Endothelial cell (in vitro differentiated cells): ENCODE data around the gene DDOST. TPM values are rescaled to one million over a fixed set of nuclear protein-coding genes. Genes with fewer than 3 reads are reported as not detected.
A peak's percentile ranks its signal among the peaks of the same experiment; 100 is the strongest.

ENCODE experiments used
- DNase-seq: peaks from one replicate; pipeline ENCODE4 v3.0.0; 2021; ENCODE audit warnings: low spot score
- H3K27ac Mint-ChIP-seq: one replicate; pipeline ENCODE4 v1.8.0; 2021; ENCODE audit warnings: mixed read lengths, inconsistent platforms; ENCODE audit not compliant: unreplicated experiment
- H3K27me3 Mint-ChIP-seq: one replicate; pipeline ENCODE4 v1.8.0; 2021; ENCODE audit warnings: mild to moderate bottlenecking, moderate library complexity, mixed read lengths, inconsistent platforms; ENCODE audit not compliant: unreplicated experiment
- H3K36me3 Mint-ChIP-seq: one replicate; pipeline ENCODE4 v1.8.0; 2021; ENCODE audit warnings: mild to moderate bottlenecking, low read depth, mixed read lengths, inconsistent platforms; ENCODE audit not compliant: unreplicated experiment
- H3K4me1 Mint-ChIP-seq: one replicate; pipeline ENCODE4 v1.8.0; 2021; ENCODE audit warnings: mild to moderate bottlenecking, mixed read lengths, inconsistent platforms; ENCODE audit not compliant: unreplicated experiment
- H3K4me3 Mint-ChIP-seq: one replicate; pipeline ENCODE4 v1.8.0; 2021; ENCODE audit warnings: mild to moderate bottlenecking, mixed read lengths, inconsistent platforms; ENCODE audit not compliant: unreplicated experiment
- H3K9me3 Mint-ChIP-seq: one replicate; pipeline ENCODE4 v1.8.0; 2021; ENCODE audit warnings: mixed read lengths, inconsistent platforms; ENCODE audit not compliant: unreplicated experiment
- CTCF ChIP-seq: fragments of 200-600 bp; sonication (generic); IDR thresholded peaks from one replicate; pipeline ENCODE4 v1.5.0; 2021; ENCODE audit warnings: antibody characterized with exemption; ENCODE audit not compliant: unreplicated experiment
- total RNA-seq: library from RNA; stranded (reverse); fragmentation: NEBNext Ultra II Directional; extraction: Animal tissue kit (Norgen Biotek cat#: 25700); gene quantifications from one replicate; pipeline ENCODE4 v1.2.1, GENCODE V29; 2021; ENCODE audit not compliant: unreplicated experiment

The DDOST gene
- total RNA-seq, 1 donor from 2014 or later: 235 TPM

GRCh38 chr1:20665726-20666125 is 4.6 kb upstream of the DDOST start:
- peaks cover 12% of the 10 kb centered on the region for H3K4me1 Mint-ChIP-seq
- H3K4me3 Mint-ChIP-seq: no peak overlapping the region
- DNase-seq: no peak
- no peaks in the 10 kb centered on the region for H3K36me3 Mint-ChIP-seq
- TF ChIP-seq CTCF: no peak
- H3K27me3 Mint-ChIP-seq: peaks cover 9% of the 10 kb centered on the region
- no peaks in the 10 kb centered on the region for H3K9me3 Mint-ChIP-seq
- no peak overlapping the region for H3K27ac Mint-ChIP-seq

GRCh38 chr1:20663969-20664715 is 3.0 kb upstream of the DDOST start:
- no peak overlapping the region for H3K4me3 Mint-ChIP-seq
- DNase-seq: no peak
- peaks cover 4% of the 10 kb centered on the region for H3K36me3 Mint-ChIP-seq

GRCh38 chr1:20663365-20663764 is 2.2 kb upstream of the DDOST start:
- no peak overlapping the region for H3K4me3 Mint-ChIP-seq
- H3K36me3 Mint-ChIP-seq: peaks cover 6% of the 10 kb centered on the region
- no peaks in the 10 kb centered on the region for H3K9me3 Mint-ChIP-seq
- DNase-seq: no peak
- no peak overlapping the region for H3K27ac Mint-ChIP-seq
- H3K27me3 Mint-ChIP-seq: peaks cover 5% of the 10 kb centered on the region
- no peak for TF ChIP-seq CTCF
- H3K4me1 Mint-ChIP-seq: peaks cover 26% of the 10 kb centered on the region

More at GRCh38 chr1:20663969-20664715, 3.0 kb upstream of the DDOST start:
- Mint-ChIP-seq H3K27me3 (peaks cover 5% of the 10 kb centered on the region), H3K9me3 (no peaks in the 10 kb centered on the region), H3K4me1 (peaks cover 26% of the 10 kb centered on the region), H3K27ac (peak overlapping the region; percentile 9)
- no peak for TF ChIP-seq CTCF

- H3K4me3 Mint-ChIP-seq: peak overlapping the region; percentile 92
- H3K27ac Mint-ChIP-seq: peak overlapping the region; percentile 53
- no peak for TF ChIP-seq CTCF
- no peak for DNase-seq
- H3K4me1 Mint-ChIP-seq: peaks cover 26% of the 10 kb centered on the region
- no peaks in the 10 kb centered on the region for H3K9me3 Mint-ChIP-seq
- H3K27me3 Mint-ChIP-seq: peaks cover 5% of the 10 kb centered on the region
- peaks cover 8% of the 10 kb centered on the region for H3K36me3 Mint-ChIP-seq
Observed at GRCh38 chr1:20662110-20662475, 924 bp upstream of the DDOST start.

- Mint-ChIP-seq H3K9me3 (no peaks in the 10 kb centered on the region), H3K4me3 (peak overlapping the region; percentile 92), H3K27ac (peak overlapping the region; percentile 61), H3K27me3 (peaks cover 5% of the 10 kb centered on the region), H3K36me3 (peaks cover 17% of the 10 kb centered on the region), H3K4me1 (peaks cover 26% of the 10 kb centered on the region)
- peak; percentile 43 for DNase-seq
- TF ChIP-seq CTCF: no peak
Observed at GRCh38 chr1:20660847-20661206, 342 bp downstream of the DDOST start.
